ENCODE results near the gene CACNA1C.

CACNA1C gene

DNA sequence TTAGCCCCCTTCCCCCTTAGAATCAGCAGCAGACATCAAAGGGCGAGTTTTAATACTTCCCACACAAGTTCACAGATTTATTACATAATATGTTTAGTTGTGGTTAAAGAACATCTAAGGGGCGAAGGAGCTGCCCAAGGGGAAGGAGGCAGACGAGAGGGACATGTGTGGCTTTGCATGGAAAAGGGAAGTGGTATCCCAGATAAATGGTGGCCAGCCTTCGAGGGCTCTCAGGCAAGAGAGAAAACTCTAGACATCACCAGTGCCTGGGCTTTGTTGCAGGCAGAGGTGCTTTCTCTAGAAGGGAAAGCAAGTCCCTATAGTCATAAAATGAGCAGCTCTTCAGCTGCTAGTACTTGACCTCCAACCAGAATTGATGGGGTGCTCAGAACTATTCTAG is 121.2 kb downstream of the CACNA1C start:
- no peak for DNase-seq

DNA sequence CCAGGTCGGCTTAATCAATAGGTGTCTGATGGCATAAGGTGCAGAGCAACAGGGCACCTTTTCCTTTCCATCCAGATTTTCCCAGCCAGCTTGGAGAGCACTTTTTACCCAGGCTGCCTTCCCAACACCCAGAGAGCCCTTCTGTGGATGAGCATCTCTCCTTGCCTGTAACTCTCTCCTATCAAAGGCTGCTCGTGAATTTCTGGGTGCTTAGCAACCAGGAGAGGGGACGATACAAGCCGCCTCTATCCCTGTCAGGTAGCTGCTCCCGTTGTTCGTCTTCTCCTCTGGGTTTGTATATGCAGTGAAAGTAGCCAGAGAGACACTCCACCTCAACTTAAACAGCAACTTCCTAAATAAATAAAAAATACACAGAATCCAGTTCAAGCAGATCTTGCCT is 124.2 kb downstream of the CACNA1C start:
- DNase-seq = no peak

DNA sequence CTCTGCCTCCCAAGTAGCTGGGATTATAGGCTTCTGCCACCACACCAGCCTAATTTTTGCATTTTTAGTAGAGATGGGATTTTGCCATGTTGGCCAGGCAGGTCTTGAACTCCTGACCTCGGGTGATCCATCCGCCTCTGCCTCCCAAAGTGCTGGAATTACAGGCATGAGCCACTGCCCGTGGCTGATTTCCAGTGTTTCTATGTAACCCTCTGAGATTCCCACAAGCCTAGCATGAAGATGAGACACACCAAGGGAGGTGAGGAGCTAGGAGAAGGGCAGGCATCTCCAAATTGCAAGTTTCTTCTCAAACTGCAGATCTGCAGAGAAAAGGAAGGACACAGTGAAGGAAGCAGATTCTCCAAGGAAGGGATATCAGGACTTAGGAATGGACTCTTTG is 125.0 kb downstream of the CACNA1C start:
- DNase-seq = no peak

DNA sequence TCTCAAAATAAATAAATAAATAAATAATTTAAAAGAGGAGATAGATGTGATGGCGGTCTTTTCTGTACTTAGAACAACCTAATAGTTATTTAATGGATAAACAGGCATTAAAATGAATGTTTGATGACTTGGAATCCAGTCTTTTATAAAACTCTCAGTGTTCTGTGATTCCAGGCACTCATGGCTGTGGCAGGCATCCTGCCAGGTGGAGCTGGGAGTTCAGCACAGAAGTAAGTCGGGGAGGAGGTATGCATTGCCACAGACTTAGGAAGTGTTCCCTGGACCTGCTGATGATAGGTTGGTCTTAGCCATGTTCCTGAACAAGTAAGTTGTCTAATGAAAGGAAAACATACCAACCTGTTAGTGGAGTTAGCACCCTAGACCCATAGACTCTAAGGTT is 126.3 kb downstream of the CACNA1C start:
- no peak for DNase-seq

- DNase-seq = no peak
These were observed 127.4 kb downstream of the CACNA1C start for GRCh38 chr12:2179953-2180736.

- DNase-seq = no peak
These were observed 127.9 kb downstream of the CACNA1C start for GRCh38 chr12:2180737-2181082.

DNA sequence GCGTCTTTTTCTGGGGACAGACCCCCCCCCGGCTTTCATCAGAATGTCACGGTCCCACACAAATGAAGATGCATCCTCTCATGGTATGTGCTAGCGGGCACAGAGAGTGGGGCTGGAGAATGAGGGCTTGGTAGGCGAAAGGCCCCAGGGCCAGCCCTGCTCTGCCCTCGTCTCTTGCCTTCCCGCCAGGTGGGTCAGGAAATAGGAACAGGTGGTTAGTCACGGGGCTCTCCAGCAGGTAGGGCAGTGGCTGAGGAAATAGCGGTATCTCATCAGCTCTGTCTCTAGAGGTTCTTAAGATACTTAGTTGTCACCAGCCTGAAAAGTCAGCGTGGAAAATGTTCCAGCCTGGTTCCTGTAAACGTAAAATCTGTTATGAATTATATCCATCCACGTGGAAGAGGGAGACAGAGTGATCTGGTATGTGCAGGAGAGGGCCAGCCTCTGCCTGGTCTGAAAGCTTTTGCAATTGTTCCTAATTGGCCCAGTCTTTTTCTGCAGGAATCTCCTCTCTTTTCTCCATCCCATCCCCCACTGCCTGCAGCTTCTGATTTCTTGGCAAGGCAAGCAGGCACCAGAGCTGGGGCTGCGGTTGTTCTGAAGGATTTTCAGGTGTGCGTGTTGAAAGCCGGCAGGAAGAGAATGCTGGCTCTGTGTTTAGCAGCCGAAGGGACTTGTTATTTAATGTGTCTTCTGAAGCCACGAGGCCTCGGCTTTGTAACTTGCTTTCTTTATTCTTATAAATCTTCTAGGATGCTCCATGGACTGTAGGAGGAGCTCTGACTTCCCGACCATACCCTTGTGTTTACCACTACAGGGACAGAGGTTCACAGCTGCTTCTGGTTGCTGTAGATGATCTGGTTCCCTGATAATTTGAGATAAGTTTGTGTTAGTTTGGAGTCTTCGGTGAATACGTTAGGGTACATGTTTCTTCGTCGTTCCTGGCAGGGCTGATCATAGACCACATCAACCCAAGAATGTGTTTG is 131.1 kb downstream of the CACNA1C start:
- no peak for DNase-seq

GRCh38 chr12:2185751-2186341 is 133.1 kb downstream of the CACNA1C start:
- no peak for DNase-seq

DNA sequence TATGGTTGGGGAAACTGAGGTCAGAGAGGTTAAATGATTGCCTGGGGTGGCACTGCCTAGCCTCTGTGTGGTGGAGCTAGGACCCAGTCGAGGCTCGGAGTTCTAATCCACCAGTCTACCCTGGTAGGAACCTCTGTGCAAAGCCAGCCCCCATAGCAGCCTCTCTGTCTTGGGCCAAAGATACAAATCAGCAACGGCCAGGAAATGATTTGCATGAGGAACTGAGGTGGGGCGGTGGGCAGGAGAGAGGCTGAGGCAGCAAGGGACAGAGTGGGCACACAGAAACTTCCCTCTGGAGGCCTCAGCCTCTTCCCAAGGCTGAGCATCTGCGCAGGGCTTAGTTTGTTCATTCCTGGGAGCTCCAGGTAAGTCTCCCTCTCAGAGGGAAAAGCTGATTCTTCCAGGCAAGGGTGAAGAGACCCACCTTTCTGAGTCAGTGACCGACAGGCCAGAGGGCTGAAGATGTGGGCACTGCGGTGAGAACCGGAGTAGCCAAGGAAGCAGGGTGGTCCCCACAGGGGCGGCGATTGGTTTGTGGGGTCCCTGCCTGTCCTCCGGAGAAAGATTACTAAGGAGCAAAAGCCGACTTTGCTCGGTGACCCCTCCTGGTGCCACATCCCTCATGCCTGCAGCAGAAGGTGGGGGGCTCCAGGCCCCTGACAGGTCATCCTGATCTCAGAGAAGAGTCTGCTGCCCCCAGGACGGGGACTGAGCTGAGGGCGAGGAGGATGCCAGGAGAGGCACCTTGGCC is 134.6 kb downstream of the CACNA1C start:
- no peak for DNase-seq

DNA sequence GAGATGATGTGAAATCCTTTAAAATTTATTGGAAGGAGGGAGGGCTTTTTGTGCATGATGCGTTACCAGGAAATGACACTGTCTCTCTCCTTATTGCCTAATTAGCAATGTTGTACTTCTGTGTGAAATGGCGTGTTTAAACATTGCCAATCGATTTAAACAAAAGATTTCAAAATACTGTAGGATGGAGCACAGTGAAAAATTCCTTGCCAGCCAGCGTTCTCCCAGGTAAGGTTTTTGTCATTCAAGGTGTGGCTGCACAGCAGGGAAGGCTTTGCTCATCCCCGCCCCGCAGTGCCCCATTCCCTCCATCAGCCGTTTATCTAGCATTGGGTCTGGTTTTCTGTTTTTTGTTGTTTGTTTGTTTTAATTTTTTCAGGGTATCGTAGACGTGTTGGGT is 137.3 kb downstream of the CACNA1C start:
- no peak for DNase-seq

DNA sequence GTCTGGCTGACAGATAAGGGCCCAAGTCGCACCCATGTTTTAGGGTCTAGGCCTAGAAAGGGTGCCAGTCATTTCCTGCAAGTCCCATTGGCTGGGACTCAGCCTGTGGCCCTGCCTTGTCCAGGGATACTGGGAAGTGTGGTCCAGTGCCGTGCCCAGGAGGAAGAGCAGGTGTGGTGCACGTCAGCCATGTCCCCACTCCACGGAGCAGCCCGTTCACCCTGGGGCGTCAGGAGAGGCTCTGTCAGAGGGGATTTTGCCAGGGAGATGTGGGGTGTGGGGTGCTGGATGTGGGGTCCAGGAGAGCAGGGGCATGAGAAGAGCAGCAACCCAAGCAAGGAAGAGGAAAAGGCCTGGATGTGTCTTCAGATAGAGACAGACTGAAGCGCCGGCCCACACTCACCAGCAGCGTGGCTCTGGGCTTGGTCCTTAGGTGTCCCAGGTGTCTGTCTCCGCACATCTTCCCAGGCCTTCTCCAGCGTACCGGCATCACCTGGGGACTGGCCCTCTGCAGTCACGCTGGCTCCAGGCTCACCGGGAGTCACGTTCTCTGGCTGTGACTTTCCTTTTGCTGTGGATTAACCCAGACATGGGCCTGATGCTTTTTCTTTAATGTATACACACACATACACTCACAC is 138.2 kb downstream of the CACNA1C start:
- DNase-seq = no peak

- DNase-seq = no peak
These were observed 138.9 kb downstream of the CACNA1C start for GRCh38 chr12:2191534-2192153.

- no peak for DNase-seq
These were observed 139.4 kb downstream of the CACNA1C start for GRCh38 chr12:2192231-2192630.

DNA sequence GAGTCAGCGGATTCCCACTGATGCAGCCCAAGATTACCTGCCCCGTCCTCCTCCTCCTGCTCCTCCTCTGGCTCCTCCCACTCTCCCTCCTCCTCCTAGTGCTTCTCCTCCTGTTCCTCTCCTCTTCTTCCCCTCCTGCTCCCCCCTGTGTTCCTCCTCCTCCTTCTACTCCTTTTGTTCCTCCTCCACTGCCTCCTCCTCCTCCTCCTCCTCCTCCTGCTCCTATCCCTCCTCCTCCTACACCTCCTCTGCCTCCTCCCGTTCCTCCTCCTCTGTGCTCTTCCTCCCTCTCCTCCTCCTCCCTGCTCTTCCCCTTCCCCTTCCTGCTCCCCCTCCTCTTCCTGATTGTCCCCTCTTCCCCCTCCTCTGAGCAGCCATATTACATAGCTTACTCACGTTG is 141.3 kb downstream of the CACNA1C start:
- DNase-seq = no peak

DNA sequence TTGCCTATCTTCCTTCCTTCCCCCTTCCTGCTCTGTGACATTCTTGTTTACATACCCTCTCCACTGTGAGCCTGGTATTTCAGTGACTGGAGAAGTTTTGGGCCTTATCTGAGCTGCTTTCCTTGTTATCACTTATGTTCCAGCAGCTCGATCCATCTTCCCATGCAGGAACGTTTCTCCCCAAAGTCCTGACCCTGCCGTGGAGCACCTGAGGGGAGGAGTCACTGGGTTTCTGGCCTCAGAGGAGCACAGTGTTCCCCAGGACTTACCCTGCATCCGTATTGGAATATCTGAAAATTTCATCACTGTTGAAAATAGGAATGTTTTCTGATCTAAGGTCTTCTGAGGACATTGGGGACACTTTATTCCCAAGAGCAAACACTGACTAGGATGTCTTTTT is 141.8 kb downstream of the CACNA1C start:
- no peak for DNase-seq

- DNase-seq = no peak
These were observed 142.3 kb downstream of the CACNA1C start for GRCh38 chr12:2195085-2195484.

DNA sequence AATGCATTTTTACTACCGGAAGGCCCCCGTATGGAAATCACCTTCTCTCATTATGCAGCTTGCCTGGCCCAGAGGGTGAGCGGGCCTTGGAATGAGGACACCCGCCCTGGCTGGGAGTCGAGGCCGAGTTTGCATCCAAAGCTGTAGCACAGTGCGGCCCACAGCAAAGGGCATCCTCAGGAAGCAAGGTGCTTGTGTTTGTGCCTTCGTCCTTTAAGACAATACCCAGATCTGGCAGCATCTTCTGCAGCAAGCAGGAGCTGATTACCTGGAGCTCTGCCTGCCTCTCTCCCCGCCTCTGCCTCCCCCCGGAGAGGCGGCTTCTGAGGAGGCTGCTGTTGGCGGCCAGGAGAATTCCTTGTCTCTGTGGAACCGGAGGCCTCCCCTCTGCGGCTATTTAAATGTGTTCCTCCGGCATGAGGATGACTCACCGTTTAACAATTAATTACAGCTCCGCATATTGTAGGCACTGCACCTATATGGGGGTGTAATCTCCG is 145.3 kb downstream of the CACNA1C start:
- DNase-seq = no peak

- no peak for DNase-seq
These were observed 145.8 kb downstream of the CACNA1C start for GRCh38 chr12:2198542-2198941.

GRCh38 chr12:2205996-2206395 is 153.2 kb downstream of the CACNA1C start:
- DNase-seq = no peak

DNA sequence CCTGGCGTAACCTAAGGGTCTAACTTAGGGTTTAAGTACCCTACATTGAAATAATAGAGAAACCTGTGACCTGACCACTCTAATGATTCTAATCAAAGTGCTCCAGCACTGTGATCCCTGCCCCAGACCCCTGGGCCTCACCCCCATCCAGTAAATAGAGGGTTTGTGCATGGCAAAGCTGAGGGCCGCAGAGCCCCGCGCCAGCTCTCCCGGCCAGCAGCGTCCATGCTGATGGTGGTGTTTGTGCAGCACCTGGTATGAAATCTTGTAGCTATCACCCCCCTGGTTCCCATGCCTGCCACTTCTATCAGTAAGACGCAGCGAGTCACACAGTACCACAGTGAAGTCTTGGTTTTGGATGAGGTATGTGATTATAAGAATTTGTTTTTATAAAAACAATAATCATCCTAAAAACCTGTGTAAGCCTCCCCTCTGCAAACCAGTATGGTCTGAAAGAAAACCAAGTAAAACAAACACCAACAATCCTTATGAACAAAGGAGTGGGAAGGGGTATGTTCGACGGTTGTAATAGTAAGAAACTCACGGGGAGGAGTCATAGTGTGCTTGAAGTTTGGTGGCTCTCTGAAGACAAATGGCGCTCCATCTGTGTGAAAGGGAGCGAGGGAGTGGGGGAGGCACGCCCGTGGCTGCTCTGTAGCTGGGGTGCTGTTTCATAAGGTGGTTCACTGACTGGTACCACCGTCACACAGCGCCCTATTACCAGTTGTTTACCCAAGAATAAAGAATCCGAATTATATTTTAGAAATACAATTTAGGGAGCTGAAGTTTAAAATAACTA is 156.2 kb downstream of the CACNA1C start:
- DNase-seq = no peak

DNA sequence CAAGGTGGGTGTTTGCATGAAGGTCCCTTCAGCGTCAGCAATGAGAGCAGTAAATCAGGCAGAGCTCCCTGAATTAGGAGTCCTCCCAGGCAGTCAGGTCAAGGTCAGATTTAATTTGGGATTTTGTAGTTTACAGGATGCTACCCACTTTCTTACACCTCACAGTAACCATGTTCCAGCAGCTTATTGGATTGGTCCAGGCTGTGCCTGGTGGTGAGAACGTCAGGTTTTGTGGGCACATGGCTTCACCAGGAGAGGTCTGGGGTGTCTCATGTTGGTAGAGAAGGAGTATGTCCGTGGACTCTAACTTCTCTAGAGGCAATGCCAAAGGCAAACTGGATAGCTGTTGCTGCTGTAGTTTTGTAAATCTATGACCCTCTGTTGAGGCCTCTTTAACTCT is 158.3 kb downstream of the CACNA1C start:
- DNase-seq = no peak
